ENCODE measurements around the gene ADPRM.

DNA sequence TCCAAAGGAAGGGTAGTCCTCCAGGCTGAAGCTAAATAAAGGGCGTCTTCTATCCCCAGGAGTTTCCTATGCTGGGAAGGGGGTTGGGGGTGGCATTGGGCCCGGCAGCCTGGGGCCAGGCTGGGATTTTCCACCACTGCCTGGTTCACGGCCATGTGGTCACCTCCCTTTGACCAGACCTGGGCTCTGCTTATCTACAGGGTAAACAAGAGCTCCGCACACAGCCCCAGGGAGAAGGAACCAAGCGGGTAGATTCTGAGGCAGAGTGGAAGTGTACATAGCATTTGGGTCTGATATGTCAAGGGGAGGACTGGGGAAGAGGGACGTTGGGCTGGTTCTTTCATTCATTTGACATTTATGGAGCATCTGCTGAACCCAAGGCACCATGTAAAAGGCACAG, 59.7 kb downstream of the ADPRM start:
- TF ChIP-seq CTCF (conservative IDR thresholded peaks at IDR 0.05; ENCODE audit: low read depth in 2 of 2) (no peak), ZNF462 (CRISPR knock-in tag; IDR thresholded peaks at IDR 0.05) (no peak), STAT1 (IDR thresholded peaks at IDR 0.05; ENCODE audit: unreplicated experiment) (no peak), EZH2phosphoT487 (IDR thresholded peaks at IDR 0.05; ENCODE audit: unreplicated experiment) (no peak), POLR2AphosphoS5 (IDR thresholded peaks at IDR 0.05; ENCODE audit: low read depth) (no peak), EZH2 (IDR thresholded peaks at IDR 0.05; ENCODE audit: low read depth, unreplicated experiment) (no peak)
